ENCODE measurements around the gene GFRA1. TPM values are rescaled to one million over a fixed set of nuclear protein-coding genes. Genes with fewer than 3 reads are reported as not detected.

Gene GFRA1
- total RNA-seq, 2 experiments from 2014 or later: not detected

DNA sequence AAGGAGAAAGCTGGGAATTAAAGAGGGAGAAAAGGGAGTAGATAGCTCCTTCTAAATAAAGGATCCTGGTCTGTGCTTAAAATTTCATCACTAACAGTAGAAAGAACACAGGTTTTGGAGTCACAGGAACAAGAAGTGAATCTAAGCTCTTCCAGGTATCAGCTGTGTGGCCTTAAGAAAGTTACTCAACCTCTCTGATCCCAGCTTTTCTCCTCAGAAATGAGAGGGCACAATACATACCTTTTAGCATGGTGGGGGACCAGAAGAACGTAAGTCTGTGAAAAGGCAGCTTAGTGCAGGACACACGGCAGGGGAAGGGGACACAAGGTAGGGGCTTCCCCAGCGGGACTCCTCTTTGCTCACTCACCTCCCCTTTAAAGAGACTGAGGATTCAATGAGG, 13.4 kb downstream of the GFRA1 start:
- H3K27ac Mint-ChIP-seq: no peak overlapping the region
- DNase-seq (no peak), ATAC-seq (no peak)
- H3K27me3 Mint-ChIP-seq: peaks cover 2% of the 10 kb centered on the region
- H3K36me3 Mint-ChIP-seq (ENCODE audit: low read depth): no peaks in the 10 kb centered on the region
- POLR2A ChIA-PET: no interaction called here
- CTCF ChIA-PET: interaction anchor here (1.0 kb wide), 1 partner anchor 12 kb away, joined by 4 read pairs; no protein-coding TSS in a partner anchor
- H3K9me3 Mint-ChIP-seq: no peaks in the 10 kb centered on the region
- no peak overlapping the region for H3K4me3 Mint-ChIP-seq
- TF ChIP-seq, protein P1, sequence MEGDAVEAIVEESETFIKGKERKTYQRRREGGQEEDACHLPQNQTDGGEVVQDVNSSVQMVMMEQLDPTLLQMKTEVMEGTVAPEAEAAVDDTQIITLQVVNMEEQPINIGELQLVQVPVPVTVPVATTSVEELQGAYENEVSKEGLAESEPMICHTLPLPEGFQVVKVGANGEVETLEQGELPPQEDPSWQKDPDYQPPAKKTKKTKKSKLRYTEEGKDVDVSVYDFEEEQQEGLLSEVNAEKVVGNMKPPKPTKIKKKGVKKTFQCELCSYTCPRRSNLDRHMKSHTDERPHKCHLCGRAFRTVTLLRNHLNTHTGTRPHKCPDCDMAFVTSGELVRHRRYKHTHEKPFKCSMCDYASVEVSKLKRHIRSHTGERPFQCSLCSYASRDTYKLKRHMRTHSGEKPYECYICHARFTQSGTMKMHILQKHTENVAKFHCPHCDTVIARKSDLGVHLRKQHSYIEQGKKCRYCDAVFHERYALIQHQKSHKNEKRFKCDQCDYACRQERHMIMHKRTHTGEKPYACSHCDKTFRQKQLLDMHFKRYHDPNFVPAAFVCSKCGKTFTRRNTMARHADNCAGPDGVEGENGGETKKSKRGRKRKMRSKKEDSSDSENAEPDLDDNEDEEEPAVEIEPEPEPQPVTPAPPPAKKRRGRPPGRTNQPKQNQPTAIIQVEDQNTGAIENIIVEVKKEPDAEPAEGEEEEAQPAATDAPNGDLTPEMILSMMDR (IDR thresholded peaks at IDR 0.05): no peak
- intact Hi-C loops (cut with micrococcal nuclease): no loop called here
- no peaks in the 10 kb centered on the region for H3K4me1 Mint-ChIP-seq (ENCODE audit: low read depth)

DNA sequence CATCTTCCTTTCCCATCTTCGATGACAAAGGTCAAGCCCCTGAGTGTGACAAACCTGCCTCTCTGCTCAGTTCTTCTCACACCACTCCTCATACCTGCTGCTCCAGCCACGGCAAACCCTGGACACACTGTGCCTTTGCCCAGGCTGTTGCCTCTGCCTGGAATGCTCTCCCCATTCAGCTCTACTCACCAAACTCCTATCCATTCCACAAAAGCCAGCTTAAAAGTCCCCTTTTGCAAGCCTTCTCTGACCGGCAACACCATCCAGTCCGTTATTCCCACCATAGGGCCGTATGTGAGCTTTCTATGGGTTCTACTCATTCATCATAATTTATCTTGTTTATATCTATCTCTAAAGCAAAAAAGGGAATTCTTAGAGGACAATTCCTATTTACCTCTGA, 15.2 kb downstream of the GFRA1 start:
- ATAC-seq (no peak), DNase-seq (no peak)
- ChIA-PET POLR2A (no interaction called here), CTCF (no interaction called here)
- Mint-ChIP-seq H3K36me3 (ENCODE audit: low read depth) (no peaks in the 10 kb centered on the region), H3K4me3 (no peak overlapping the region), H3K27ac (no peak overlapping the region), H3K4me1 (ENCODE audit: low read depth) (no peaks in the 10 kb centered on the region), H3K27me3 (peaks cover 2% of the 10 kb centered on the region), H3K9me3 (no peaks in the 10 kb centered on the region)
- TF ChIP-seq, protein P1 (IDR thresholded peaks at IDR 0.05): no peak
- intact Hi-C loops (cut with micrococcal nuclease): no loop called here

DNA sequence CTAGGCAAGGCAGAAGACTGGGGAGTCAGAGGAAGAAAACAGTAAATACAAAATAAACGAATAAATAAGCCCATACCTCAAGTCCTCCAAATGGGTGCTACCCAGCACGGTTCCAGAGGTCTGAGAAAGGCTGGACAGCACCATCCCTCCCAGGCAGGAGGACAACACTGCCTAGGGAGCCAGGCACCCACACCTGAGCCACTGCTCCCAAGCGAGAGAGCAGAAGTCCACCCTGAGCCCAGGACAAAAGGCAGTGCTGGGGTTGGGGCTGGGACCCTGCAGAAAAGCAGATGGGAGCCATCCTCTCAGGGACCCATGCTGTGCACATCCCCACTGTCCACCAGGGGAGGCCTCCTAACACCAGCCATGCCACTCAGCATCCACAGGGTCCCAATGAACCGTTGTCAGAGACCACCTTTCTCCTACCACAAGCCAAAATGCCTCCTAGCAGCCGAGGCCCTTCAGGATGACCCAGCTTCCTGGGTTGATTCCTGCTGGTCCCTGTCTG, 16.2 kb downstream of the GFRA1 start:
- Mint-ChIP-seq H3K4me3 (no peak overlapping the region), H3K4me1 (ENCODE audit: low read depth) (no peaks in the 10 kb centered on the region), H3K27ac (no peak overlapping the region), H3K9me3 (no peaks in the 10 kb centered on the region), H3K27me3 (peaks cover 2% of the 10 kb centered on the region), H3K36me3 (ENCODE audit: low read depth) (no peaks in the 10 kb centered on the region)
- intact Hi-C loops (cut with micrococcal nuclease): no loop called here
- POLR2A ChIA-PET: no interaction called here
- TF ChIP-seq, protein P1 (IDR thresholded peaks at IDR 0.05): no peak
- ATAC-seq (no peak), DNase-seq (no peak)
- CTCF ChIA-PET: no interaction called here

DNA sequence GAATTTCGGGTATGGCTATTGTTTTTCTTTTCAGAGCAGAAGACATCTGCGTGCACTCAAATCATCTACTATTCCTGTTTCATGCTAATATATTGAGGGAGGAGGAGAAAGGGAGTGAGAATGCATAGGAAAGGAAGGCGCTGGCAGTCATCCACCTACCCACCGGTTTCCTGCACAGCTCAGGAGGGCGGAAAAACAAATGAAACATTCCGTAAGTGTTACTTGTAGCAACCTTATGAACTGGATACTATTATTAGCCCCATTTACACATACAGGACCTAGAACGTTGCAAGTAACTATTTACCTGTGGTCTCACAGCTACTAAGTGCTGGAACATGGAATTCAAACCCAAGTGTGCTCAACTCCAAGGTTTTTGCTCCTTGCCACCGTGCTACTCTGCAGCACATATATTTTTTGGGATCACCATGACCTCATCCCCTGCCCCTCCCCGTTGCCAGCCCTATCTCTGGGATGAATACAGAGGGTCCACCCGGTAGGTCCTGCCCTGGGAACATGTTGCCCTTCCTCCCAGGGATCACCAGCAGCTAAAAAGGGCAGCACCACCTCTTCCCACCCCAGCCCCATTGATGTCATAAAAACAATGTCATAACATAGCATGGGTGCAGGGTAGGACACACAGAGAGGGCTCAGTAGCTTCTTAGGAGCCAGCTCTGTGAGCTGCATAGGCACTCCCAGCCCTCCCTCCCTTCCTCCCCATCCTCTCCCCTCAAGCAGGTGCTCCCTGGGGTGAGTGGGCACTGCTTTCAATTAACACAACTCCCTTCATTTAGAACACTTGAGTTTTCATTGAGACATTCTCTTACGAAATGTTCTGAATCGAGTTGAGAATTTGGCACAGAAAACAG, 16.9 kb downstream of the GFRA1 start:
- Mint-ChIP-seq H3K27me3 (peaks cover 2% of the 10 kb centered on the region), H3K4me1 (ENCODE audit: low read depth) (no peaks in the 10 kb centered on the region), H3K27ac (no peak overlapping the region), H3K9me3 (no peaks in the 10 kb centered on the region), H3K4me3 (no peak overlapping the region), H3K36me3 (ENCODE audit: low read depth) (no peaks in the 10 kb centered on the region)
- ChIA-PET CTCF (no interaction called here), POLR2A (no interaction called here)
- no peak for DNase-seq
- intact Hi-C loops (cut with micrococcal nuclease): no loop called here
- ATAC-seq: no peak
- TF ChIP-seq, protein P1 (IDR thresholded peaks at IDR 0.05): no peak

DNA sequence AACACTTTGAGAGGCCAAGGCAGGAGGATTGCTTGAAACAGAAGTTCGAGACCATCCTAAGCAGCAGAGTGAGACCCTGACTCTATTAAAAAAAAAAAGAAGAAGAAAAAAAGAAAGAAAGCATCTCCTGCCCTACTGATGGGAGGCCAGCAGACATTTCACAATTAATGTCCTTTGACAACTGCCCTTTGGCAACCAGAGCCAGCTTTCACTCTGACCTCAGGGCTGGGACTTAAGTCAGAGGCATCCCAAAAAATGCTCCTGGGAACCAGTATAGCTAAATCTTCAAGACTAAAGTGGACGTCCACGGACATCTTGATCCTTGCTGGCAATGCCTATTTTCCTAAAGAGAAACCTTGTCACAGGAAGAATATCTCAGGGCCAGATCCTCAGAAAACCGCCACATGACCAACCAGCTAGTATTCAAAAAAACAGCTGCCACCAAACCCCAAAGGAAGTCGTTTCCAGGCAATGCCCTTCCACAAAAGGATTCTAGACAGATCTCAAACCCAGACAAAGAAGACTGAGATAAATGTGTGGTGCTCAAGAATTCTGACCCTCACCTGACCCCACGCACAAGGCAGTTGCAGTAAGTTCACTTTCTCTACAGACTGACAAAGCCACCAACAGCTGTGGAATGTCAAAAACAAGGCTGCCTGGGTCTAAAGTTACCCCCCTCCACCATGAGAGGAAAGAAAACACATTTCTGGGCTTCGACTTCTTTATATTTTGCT, 18.4 kb downstream of the GFRA1 start:
- no peaks in the 10 kb centered on the region for H3K9me3 Mint-ChIP-seq
- no peaks in the 10 kb centered on the region for H3K27me3 Mint-ChIP-seq
- H3K36me3 Mint-ChIP-seq (ENCODE audit: low read depth): no peaks in the 10 kb centered on the region
- H3K27ac Mint-ChIP-seq: no peak overlapping the region
- intact Hi-C loops (cut with micrococcal nuclease): no loop called here
- ChIA-PET CTCF (no interaction called here), POLR2A (no interaction called here)
- H3K4me3 Mint-ChIP-seq: no peak overlapping the region
- ATAC-seq (no peak), DNase-seq (no peak)
- TF ChIP-seq, protein P1 (IDR thresholded peaks at IDR 0.05): no peak
- no peaks in the 10 kb centered on the region for H3K4me1 Mint-ChIP-seq (ENCODE audit: low read depth)
